B cell (primary cell): ENCODE data around the gene ADARB2. TPM values are rescaled to one million over a fixed set of nuclear protein-coding genes. Genes with fewer than 3 reads are reported as not detected.

Experiments used
- ATAC-seq: fragments of 200-7000 bp; cut with Tn5 transposase; one replicate; pipeline ENCODE4 v1.10.0; 2021; ENCODE audit warnings: low read depth, mild to moderate bottlenecking, moderate number of reproducible peaks, moderate library complexity
- CTCF ChIA-PET: fragments of 350-600 bp; sonication (Branson Sonifier 250); formaldehyde crosslinking; loops from one replicate; lab custom pipeline; 2021; ENCODE audit warnings: antibody characterized with exemption, inconsistent platforms; lab: Charles Lee
- POLR2A ChIA-PET: fragments of 350-600 bp; sonication (Branson Sonifier 250); formaldehyde crosslinking; loops from one replicate; lab custom pipeline; 2021; ENCODE audit warnings: antibody characterized with exemption; lab: Charles Lee
- DNase-seq: peaks from one replicate; pipeline ENCODE4 v3.0.0; 2013
- H2AFZ ChIP-seq: 2 replicates; pipeline ENCODE4 v1.6.1; 2012; ENCODE audit warnings: mild to moderate bottlenecking, low read depth, low read length; ENCODE audit not compliant: insufficient read depth, poor library complexity, severe bottlenecking
- H3K27ac ChIP-seq, 2 donors: 1 replicate in 1 of 2; 2 replicates in 1 of 2; pipeline ENCODE4 v1.5.1; 2012 to 2013; ENCODE audit warnings: low read length in 2 of 2, mild to moderate bottlenecking in 2 of 2, moderate library complexity in 1 of 2
- H3K27me3 ChIP-seq, 4 experiments: fragments of 200-600 bp in 1 of 4; sonication (generic) in 1 of 4; replicated peaks in 1 of 4; 1 replicate in 2 of 4; 2 replicates in 2 of 4; pipeline versions ENCODE4 v1.6.1 to v1.7.0; 2013 to 2016; ENCODE audit warnings: low read length in 3 of 4, mild to moderate bottlenecking in 2 of 4, mixed read lengths in 1 of 4, moderate library complexity in 1 of 4; ENCODE audit not compliant: insufficient read depth in 4 of 4, control insufficient read depth in 3 of 4; ENCODE audit errors: control extremely low read depth in 1 of 4
- H3K36me3 ChIP-seq, 2 experiments: replicated peaks in 1 of 2; 1 replicate in 1 of 2; 2 replicates in 1 of 2; pipeline versions ENCODE4 v1.6.1 to v1.7.1; 2013; ENCODE audit warnings: low read length in 1 of 2; ENCODE audit not compliant: insufficient read depth in 2 of 2, control insufficient read depth in 1 of 2; ENCODE audit errors: control extremely low read depth in 1 of 2, extremely low read depth in 1 of 2
- H3K4me1 ChIP-seq, 2 donors: fragments of 200-600 bp in 1 of 2; sonication (generic) in 1 of 2; 1 replicate in 1 of 2; 2 replicates in 1 of 2; pipeline versions ENCODE4 v1.5.1 to v1.6.1; 2013 to 2017; ENCODE audit warnings: low read length in 2 of 2; ENCODE audit not compliant: control insufficient read depth in 2 of 2, insufficient read depth in 2 of 2
- H3K4me2 ChIP-seq: replicated peaks from 2 replicates; pipeline ENCODE3; 2012; ENCODE audit warnings: mild to moderate bottlenecking, low read depth, low read length; ENCODE audit not compliant: poor library complexity, severe bottlenecking
- H3K4me3 ChIP-seq, 5 experiments: fragments of 200-600 bp in 1 of 5; sonication (generic) in 1 of 5; 1 replicate in 3 of 5; 2 replicates in 2 of 5; pipeline versions ENCODE4 v1.5.1 to v1.7.0; 2011 to 2016; ENCODE audit warnings: low read length in 4 of 5, mild to moderate bottlenecking in 4 of 5, low read depth in 2 of 5, control low read depth in 1 of 5, moderate library complexity in 1 of 5; ENCODE audit not compliant: insufficient read depth in 1 of 5; ENCODE audit errors: control extremely low read depth in 1 of 5, extremely low read depth in 1 of 5
- H3K79me2 ChIP-seq: fragments of 200-600 bp; sonication (generic); one replicate; pipeline ENCODE4 v1.6.0; 2016; ENCODE audit warnings: low read length; ENCODE audit not compliant: control insufficient read depth, insufficient read depth
- H3K9ac ChIP-seq: fragments of 200-600 bp; sonication (generic); 2 replicates; pipeline ENCODE4 v1.6.1; 2017; ENCODE audit warnings: mild to moderate bottlenecking, low read length, moderate library complexity
- H3K9me3 ChIP-seq, 3 donors: one replicate each; pipeline versions ENCODE4 v1.6.1 to v1.7.1; 2013; ENCODE audit warnings: low read length in 2 of 3; ENCODE audit not compliant: control insufficient read depth in 2 of 3, insufficient read depth in 1 of 3; ENCODE audit errors: control extremely low read depth in 1 of 3
- H4K20me1 ChIP-seq: 2 replicates; pipeline ENCODE4 v1.6.0; 2012; ENCODE audit warnings: mild to moderate bottlenecking, low read length; ENCODE audit not compliant: insufficient read depth, control insufficient read depth, poor library complexity, severe bottlenecking
- H3K27ac Mint-ChIP-seq: one replicate; pipeline ENCODE4 v1.8.0; 2021; ENCODE audit warnings: mixed read lengths
- H3K27me3 Mint-ChIP-seq: one replicate; pipeline ENCODE4 v1.8.0; 2021; ENCODE audit warnings: mixed read lengths
- H3K4me1 Mint-ChIP-seq: one replicate; pipeline ENCODE4 v1.8.0; 2021; ENCODE audit warnings: mixed read lengths
- H3K4me3 Mint-ChIP-seq: one replicate; pipeline ENCODE4 v1.8.0; 2021; ENCODE audit warnings: mixed read lengths
- H3K9me3 Mint-ChIP-seq: one replicate; pipeline ENCODE4 v1.8.0; 2022; ENCODE audit warnings: mixed read lengths; ENCODE audit not compliant: insufficient read depth
- CTCF ChIP-seq: fragments of 200-600 bp; IDR thresholded peaks from one replicate; pipeline ENCODE4 v1.8.0; 2022; ENCODE audit warnings: antibody characterized with exemption, mild to moderate bottlenecking
- EZH2 ChIP-seq: IDR thresholded peaks from 2 replicates; pipeline ENCODE4 v1.6.1; 2012; ENCODE audit warnings: borderline replicate concordance, low read depth, mild to moderate bottlenecking, moderate library complexity, low read length; ENCODE audit not compliant: insufficient read depth, poor library complexity, severe bottlenecking
- WGBS: methylation state at CpG from one replicate; pipeline ENCODE4 v1.1.5; 2013; ENCODE audit warnings: missing lambda C conversion rate; ENCODE audit not compliant: insufficient coverage; 5-methylcytosine and 5-hydroxymethylcytosine counted together
- intact Hi-C: fragments of 100-400 bp; cut with micrococcal nuclease; formaldehyde crosslinking; loops from one replicate; pipeline ENCODE4 v1.10.0; 2022
- polyA plus RNA-seq: library from polyadenylated mRNA; depleted of rRNA; stranded (reverse); fragments of >200 nt; gene quantifications from 2 replicates; pipeline ENCODE4 v1.2.3, GENCODE V29; 2012
- total RNA-seq, 2 donors: library from RNA; stranded (reverse); fragments of 120-200 nt in 1 of 2; gene quantifications; 1 replicate in 1 of 2; 2 replicates in 1 of 2; pipeline versions ENCODE4 v1.2.3 to v1.2.4, GENCODE V29; 2013 to 2022

ADARB2 gene
- total and polyA plus RNA-seq, 2 donors (not counting 1 experiment from before 2014, with no cell fraction given) = 0.13 to 0.96 TPM

- H3K27me3 Mint-ChIP-seq = peaks cover 14% of the 10 kb centered on the region
- H2AFZ ChIP-seq = no peak overlapping the region
- no peak for DNase-seq
- no peak overlapping the region for H3K9ac ChIP-seq
- H4K20me1 ChIP-seq = no peaks in the 10 kb centered on the region
- H3K9me3 Mint-ChIP-seq = no peaks in the 10 kb centered on the region
- H3K79me2 ChIP-seq = no peaks in the 10 kb centered on the region
- ChIA-PET CTCF (no interaction called here), POLR2A (no interaction called here)
- ATAC-seq = no peak
- H3K4me3 Mint-ChIP-seq = peak overlapping the region; percentile 20
- peaks cover 0 to 3% (median 0%) of the 10 kb centered on the region in 4 experiments for H3K27me3 ChIP-seq
- H3K36me3 ChIP-seq = no peaks in the 10 kb centered on the region
- peak overlapping the region; percentile 55 for H3K27ac Mint-ChIP-seq
- intact Hi-C loops = no loop called here
- no peak overlapping the region for H3K4me3 ChIP-seq
- peaks cover 25 to 37% of the 10 kb centered on the region in 2 donors for H3K4me1 ChIP-seq
- H3K9me3 ChIP-seq = peaks cover 0 to 8% (median 0%) of the 10 kb centered on the region in 3 donors
- H3K27ac ChIP-seq = no peak overlapping the region
- 100% methylated on average over 1 of the region's 1 CpG for WGBS
- TF ChIP-seq CTCF (no peak), EZH2 (no peak)
- peaks cover 55% of the 10 kb centered on the region for H3K4me1 Mint-ChIP-seq
- H3K4me2 ChIP-seq = peak overlapping the region; percentile 32
These were observed 274.8 kb downstream of the ADARB2 start for GRCh38 chr10:1462521-1462920.

GRCh38 chr10:1462032-1462431 lies 275.3 kb downstream of the ADARB2 start:
- WGBS = 54% methylated on average over 3 of the region's 5 CpGs
- H4K20me1 ChIP-seq = no peaks in the 10 kb centered on the region
- Mint-ChIP-seq H3K27ac (no peak overlapping the region), H3K4me3 (no peak overlapping the region), H3K27me3 (peaks cover 14% of the 10 kb centered on the region), H3K9me3 (no peaks in the 10 kb centered on the region), H3K4me1 (peaks cover 56% of the 10 kb centered on the region)
- no peak overlapping the region for H3K27ac ChIP-seq
- POLR2A ChIA-PET = no interaction called here
- no peaks in the 10 kb centered on the region for H3K79me2 ChIP-seq
- intact Hi-C loops = no loop called here
- H3K36me3 ChIP-seq = no peaks in the 10 kb centered on the region
- H3K27me3 ChIP-seq = no peaks in the 10 kb centered on the region
- no peak overlapping the region for H3K4me3 ChIP-seq
- peaks cover 25 to 37% of the 10 kb centered on the region in 2 donors for H3K4me1 ChIP-seq
- no peak for ATAC-seq
- H3K4me2 ChIP-seq = no peak overlapping the region
- DNase-seq = no peak
- H2AFZ ChIP-seq = no peak overlapping the region
- H3K9me3 ChIP-seq = peaks cover 0 to 8% (median 0%) of the 10 kb centered on the region in 3 donors
- TF ChIP-seq EZH2 (no peak), CTCF (no peak)
- CTCF ChIA-PET = no interaction called here
- H3K9ac ChIP-seq = no peak overlapping the region
